ENCODE data around the gene NKAIN4.

Gene NKAIN4

DNA sequence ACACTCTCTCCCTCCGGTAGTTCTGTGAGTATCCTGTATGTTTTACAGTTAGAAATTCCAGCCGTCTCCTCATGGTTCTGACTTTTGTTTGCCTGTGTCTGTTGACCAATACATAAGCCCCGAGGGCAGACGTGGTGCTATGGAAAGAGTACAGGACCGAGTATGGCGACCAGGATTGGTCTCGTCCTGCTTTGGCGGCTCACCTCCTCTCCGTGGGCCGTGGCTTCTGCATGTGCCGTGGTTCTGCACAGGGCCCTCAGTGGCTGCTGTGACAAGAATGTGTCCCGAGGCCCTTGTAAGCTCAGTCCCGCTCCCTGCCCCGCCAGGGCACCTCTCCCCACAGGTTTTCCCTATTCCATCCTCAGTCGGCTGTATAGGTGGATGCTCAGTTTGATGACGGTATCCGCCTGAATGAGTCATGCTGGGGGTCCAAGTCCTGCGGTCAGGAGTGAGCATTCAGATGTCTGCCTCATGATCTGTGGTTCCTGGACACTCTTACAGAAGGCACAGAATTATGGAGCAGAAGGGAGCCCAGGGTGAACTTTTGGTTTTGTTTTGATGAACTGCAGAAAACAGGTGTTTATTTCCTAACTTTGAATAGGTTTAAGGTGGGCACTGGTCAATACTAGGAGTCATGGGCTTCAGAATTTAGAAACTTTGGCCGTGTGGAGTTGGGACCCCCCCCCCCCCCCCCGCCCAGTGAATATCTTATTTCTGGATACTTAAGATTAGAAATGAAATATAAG is 19.5 kb upstream of the NKAIN4 start:
- ChIA-PET POLR2A (interaction anchor here (0.6 to 1.3 kb wide), 3 partner anchors 9 to 22 kb away, joined by 3 read pairs; no protein-coding TSS in a partner anchor), CTCF (interaction anchor here (0.7 to 16.0 kb wide), 5 partner anchors 17 to 59 kb away, joined by 3 to 142 read pairs (median 3); no protein-coding TSS in a partner anchor)
- peak; percentile 4 for DNase-seq (ENCODE audit: low read depth, low spot score)
- TF ChIP-seq, protein P1, sequence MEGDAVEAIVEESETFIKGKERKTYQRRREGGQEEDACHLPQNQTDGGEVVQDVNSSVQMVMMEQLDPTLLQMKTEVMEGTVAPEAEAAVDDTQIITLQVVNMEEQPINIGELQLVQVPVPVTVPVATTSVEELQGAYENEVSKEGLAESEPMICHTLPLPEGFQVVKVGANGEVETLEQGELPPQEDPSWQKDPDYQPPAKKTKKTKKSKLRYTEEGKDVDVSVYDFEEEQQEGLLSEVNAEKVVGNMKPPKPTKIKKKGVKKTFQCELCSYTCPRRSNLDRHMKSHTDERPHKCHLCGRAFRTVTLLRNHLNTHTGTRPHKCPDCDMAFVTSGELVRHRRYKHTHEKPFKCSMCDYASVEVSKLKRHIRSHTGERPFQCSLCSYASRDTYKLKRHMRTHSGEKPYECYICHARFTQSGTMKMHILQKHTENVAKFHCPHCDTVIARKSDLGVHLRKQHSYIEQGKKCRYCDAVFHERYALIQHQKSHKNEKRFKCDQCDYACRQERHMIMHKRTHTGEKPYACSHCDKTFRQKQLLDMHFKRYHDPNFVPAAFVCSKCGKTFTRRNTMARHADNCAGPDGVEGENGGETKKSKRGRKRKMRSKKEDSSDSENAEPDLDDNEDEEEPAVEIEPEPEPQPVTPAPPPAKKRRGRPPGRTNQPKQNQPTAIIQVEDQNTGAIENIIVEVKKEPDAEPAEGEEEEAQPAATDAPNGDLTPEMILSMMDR (IDR thresholded peaks at IDR 0.05; ENCODE audit: insufficient read depth, low read length, missing control alignments), result no peak
- H3K4me3 ChIP-seq (ENCODE audit: low read depth, low read length), result peak overlapping the region; percentile 94

DNA sequence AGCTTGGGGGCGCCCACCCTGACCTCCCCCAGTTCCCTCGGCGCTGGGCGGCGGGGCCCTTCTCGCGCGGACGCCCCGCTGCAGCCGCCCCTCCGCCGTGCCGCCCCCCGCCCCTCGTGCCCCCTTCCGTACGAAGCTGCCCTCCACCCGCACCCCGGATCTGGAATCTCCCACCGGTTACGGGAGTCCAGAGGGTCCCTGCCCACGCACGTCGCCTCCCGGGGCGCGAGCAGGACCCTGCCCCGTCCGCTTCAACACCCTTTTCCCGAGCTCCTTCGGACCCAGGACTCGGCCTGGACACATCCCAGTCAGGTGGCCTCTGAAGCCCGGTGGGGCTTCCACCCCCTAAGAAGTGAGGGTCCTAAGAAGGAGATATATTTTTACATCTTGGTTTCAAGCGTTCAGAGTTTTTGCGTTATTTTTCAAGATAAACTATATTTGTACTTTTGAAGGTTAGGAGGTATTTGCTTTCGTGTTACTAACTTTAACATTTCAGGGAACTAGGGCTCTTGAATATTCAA is 18.9 kb upstream of the NKAIN4 start:
- POLR2A ChIA-PET, result interaction anchor here (0.7 to 1.2 kb wide), 7 partner anchors 12 to 248 kb away, joined by 3 to 5 read pairs (median 4); partner anchors contain the start of gene PPDPF
- CTCF ChIA-PET, result interaction anchor here (0.8 to 16.0 kb wide), 8 partner anchors 7 to 104 kb away, joined by 3 to 142 read pairs (median 4); no protein-coding TSS in a partner anchor
- peak overlapping the region; percentile 94 for H3K4me3 ChIP-seq (ENCODE audit: low read depth, low read length)
- DNase-seq (ENCODE audit: low read depth, low spot score), result no peak
- TF ChIP-seq, protein P1 (IDR thresholded peaks at IDR 0.05; ENCODE audit: insufficient read depth, low read length, missing control alignments), result no peak

DNA sequence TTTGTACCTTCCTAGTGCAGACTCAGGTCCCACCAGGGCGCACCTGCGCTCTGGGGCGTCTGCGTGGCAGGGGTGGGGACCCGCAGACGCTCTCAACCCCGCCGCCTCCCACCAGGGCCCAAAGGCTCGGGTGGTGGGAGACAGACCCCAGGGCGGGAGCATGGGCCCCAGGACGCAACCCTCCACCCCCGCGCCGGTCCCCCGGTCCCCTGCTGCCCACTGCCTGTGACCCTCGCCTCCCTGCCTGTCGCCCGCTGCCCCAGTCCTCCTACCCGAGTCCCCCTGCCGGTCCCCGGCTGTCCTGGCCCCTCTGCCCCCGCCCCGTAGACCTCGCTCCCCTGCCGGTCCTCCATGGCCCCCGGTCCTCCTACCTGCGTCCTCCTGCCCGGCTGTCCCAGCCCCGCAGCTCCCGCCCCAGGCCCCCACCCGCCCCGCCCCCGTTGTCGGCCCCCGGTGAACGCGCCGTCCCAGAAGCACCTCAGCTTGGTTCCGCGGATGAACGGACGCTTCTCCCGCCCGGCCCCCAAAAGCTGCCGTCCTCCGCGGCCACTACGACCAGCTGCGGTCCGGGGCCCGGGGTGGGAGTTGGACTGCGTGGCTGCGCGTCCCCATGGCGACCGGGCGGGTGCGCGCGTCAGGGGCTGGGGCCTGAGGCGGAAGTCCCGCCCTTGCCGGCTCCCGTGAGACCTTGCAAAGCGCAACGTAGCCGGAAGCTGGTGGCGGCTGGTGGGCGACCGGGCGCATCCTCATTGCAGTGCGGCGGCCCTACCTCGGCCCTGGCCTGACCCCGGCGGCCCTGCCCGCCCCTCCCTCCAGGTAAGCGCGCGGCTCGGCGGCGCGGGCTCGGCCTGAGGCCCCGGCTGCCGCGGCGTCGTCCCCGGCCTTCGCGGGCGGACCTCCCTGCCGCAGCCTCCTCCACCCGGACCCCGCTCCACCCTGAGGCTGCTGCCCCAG is 18.1 kb upstream of the NKAIN4 start, which contains the start of gene ARFGAP1:
ARFGAP1 (plus strand) TSS at position 709 of the 954 bp plus-strand sequence. CDS start 2,768 bp downstream, outside the sequence.
- ChIA-PET CTCF (interaction anchor here (0.8 to 16.0 kb wide), 10 partner anchors 8 to 105 kb away, joined by 3 to 142 read pairs (median 4); no protein-coding TSS in a partner anchor), POLR2A (interaction anchor here (0.7 to 1.4 kb wide), 8 partner anchors 12 to 249 kb away, joined by 3 to 5 read pairs (median 4); partner anchors contain the start of gene PPDPF)
- H3K4me3 ChIP-seq (ENCODE audit: low read depth, low read length), result peak within 1 kb of the TSS; percentile 94

DNA sequence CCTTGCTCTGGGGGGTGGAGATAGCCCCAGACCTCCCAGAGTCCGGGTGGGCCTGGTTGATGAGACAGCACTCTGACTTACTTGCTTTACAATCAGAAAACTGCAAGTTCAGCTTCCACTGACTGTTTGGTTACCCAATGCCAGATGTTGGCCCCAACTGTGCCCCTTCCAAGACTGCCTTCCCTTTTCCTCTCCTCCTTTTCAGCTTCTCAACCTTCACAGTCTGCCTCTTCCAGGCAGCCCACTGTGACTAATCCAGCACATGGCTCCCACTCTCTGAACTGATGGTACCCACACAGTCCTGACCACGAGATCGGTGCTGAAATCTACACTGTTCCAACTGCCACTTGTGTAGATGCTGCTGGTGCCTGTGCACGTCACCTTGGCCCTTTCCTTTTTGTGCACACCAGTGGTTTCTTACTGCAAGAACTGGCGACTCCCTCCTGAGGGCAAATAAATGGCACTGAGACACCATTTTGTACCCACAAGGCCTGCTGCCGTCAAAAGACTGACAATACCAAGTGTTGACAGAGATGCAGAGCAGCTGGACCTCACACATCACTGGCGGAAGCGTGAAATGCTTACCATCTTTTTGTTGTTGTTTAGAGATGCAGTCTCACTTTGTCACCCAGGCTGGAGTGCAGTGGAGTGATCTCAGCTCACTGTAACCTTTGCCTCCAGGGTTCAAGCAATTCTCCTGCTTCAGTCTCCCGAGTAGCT is 16.5 kb upstream of the NKAIN4 start:
- ChIA-PET CTCF (interaction anchor here (0.9 to 16.0 kb wide), 4 partner anchors 21 to 46 kb away, joined by 4 to 142 read pairs (median 6); no protein-coding TSS in a partner anchor), POLR2A (no interaction called here)
- TF ChIP-seq, protein P1 (IDR thresholded peaks at IDR 0.05; ENCODE audit: insufficient read depth, low read length, missing control alignments), result no peak
- DNase-seq (ENCODE audit: low read depth, low spot score), result no peak
- H3K4me3 ChIP-seq (ENCODE audit: low read depth, low read length), result no peak overlapping the region; the same call in 1 of the 2 replicates

More for the DNA sequence above, 18.1 kb upstream of the NKAIN4 start, which contains the start of gene ARFGAP1:
- TF ChIP-seq, protein P1 (IDR thresholded peaks at IDR 0.05; ENCODE audit: insufficient read depth, low read length, missing control alignments), result no peak
- DNase-seq (ENCODE audit: low read depth, low spot score), result peak; percentile 19

DNA sequence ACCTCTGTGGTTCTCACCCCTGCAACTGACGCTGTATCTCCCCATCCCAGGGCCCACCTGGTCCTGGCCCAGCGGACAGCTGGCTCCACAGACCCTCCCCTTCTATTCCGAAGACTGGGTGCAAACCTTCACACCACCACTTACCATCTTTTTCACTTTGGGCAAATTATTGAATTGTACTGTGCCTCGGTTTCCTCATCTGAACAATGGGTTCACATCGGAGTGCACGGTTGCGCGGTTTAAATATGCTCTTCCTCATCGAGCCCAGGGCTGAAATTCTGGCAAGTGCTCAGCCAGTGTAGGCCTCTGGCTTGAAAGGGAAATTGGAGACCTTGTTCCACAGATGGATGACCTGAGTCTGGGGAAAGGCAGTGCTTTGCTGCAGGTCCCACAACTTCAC is 15.5 kb upstream of the NKAIN4 start:
- H3K4me3 ChIP-seq (ENCODE audit: low read depth, low read length), result no peak overlapping the region
- POLR2A ChIA-PET, result no interaction called here
- TF ChIP-seq, protein P1 (IDR thresholded peaks at IDR 0.05; ENCODE audit: insufficient read depth, low read length, missing control alignments), result no peak
- CTCF ChIA-PET, result interaction anchor here (2.1 to 16.0 kb wide), 2 partner anchors 22 to 45 kb away, joined by 8 to 142 read pairs; no protein-coding TSS in a partner anchor
- no peak for DNase-seq (ENCODE audit: low read depth, low spot score)

Measured in AG04449 (cell line).